Prostate gland (tissue), 2 donors: ENCODE results near the gene PYGO1. TPM values are rescaled to one million over a fixed set of nuclear protein-coding genes. Genes with fewer than 3 reads are reported as not detected.

Experiments used
- DNase-seq: peaks from one replicate; pipeline ENCODE4 v3.0.0-alpha.2; 2019; ENCODE audit warnings: low spot score
- H3K27ac ChIP-seq, 2 donors: fragments of 200-600 bp; sonication (generic); 2 replicates each; pipeline ENCODE4 v1.5.1; 2017 to 2019
- H3K27me3 ChIP-seq: fragments of 200-600 bp; sonication (generic); replicated peaks from 2 replicates; pipeline ENCODE4 v1.5.1; 2019; ENCODE audit not compliant: insufficient read depth
- H3K36me3 ChIP-seq, 2 donors: fragments of 200-600 bp; sonication (generic); 1 replicate in 1 of 2; 2 replicates in 1 of 2; pipeline versions ENCODE4 v1.5.1 to v1.8.1; 2017 to 2019
- H3K4me1 ChIP-seq: fragments of 200-600 bp; sonication (generic); replicated peaks from 2 replicates; pipeline ENCODE4 v1.5.1; 2019
- H3K4me3 ChIP-seq, 2 donors: fragments of 200-600 bp; sonication (generic); 2 replicates each; pipeline ENCODE4 v1.5.1; 2017 to 2019
- H3K9me3 ChIP-seq: fragments of 200-600 bp; sonication (generic); 2 replicates; pipeline ENCODE4 v1.5.1; 2017
- CTCF ChIP-seq, 4 experiments: fragments of 200-600 bp in 2 of 4; fragments of 450-650 bp in 2 of 4; sonication (generic) in 2 of 4; IDR thresholded peaks; 1 replicate in 3 of 4; 2 replicates in 1 of 4; pipeline ENCODE4 v1.5.1; 2016 to 2019; ENCODE audit warnings: antibody characterized with exemption in 4 of 4, mild to moderate bottlenecking in 2 of 4, moderate library complexity in 2 of 4
- POLR2A ChIP-seq: fragments of 450-650 bp; IDR thresholded peaks from one replicate; pipeline ENCODE4 v1.6.1; 2016; ENCODE audit warnings: antibody characterized with exemption, mild to moderate bottlenecking
- POLR2AphosphoS5 ChIP-seq: sonication (generic); formaldehyde crosslinking; IDR thresholded peaks from one replicate; pipeline ENCODE4 v1.6.1; 2017; ENCODE audit warnings: antibody characterized with exemption
- WGBS: methylation state at CpG from one replicate; pipeline ENCODE4 v1.1.5; 2018; 5-methylcytosine and 5-hydroxymethylcytosine counted together
- intact Hi-C: fragments of 100-400 bp; cut with DNase I; formaldehyde crosslinking; loops from one replicate; pipeline ENCODE4 v1.14.2; 2022
- total RNA-seq, 2 donors: library from RNA; depleted of rRNA; stranded (reverse); fragments of >200 nt; gene quantifications; one replicate each; pipeline ENCODE4 v1.1.0, GENCODE V29; 2016

PYGO1 gene
- total RNA-seq, 2 donors from 2014 or later: 7.2 to 12.3 TPM

GRCh38 chr15:55574096-55574495 is 14.0 kb downstream of the PYGO1 start:
- DNase-seq: no peak
- intact Hi-C loops: no loop called here
- TF ChIP-seq POLR2AphosphoS5 (no peak), POLR2A (no peak), CTCF (IDR thresholded peaks at IDR 0.05) (no peak)
- no peak overlapping the region for H3K27ac ChIP-seq
- no peaks in the 10 kb centered on the region for H3K9me3 ChIP-seq
- no peaks in the 10 kb centered on the region for H3K36me3 ChIP-seq
- no peaks in the 10 kb centered on the region for H3K27me3 ChIP-seq
- H3K4me3 ChIP-seq: no peak overlapping the region
- WGBS: 91% methylated on average over 2 of the region's 2 CpGs
- H3K4me1 ChIP-seq: no peaks in the 10 kb centered on the region

- intact Hi-C loops: no loop called here
- H3K4me3 ChIP-seq: no peak overlapping the region
- H3K4me1 ChIP-seq: no peaks in the 10 kb centered on the region
- DNase-seq: no peak
- H3K27me3 ChIP-seq: no peaks in the 10 kb centered on the region
- H3K36me3 ChIP-seq: no peaks in the 10 kb centered on the region
- TF ChIP-seq POLR2A: no peak
- no peak for TF ChIP-seq CTCF (IDR thresholded peaks at IDR 0.05)
- TF ChIP-seq POLR2AphosphoS5: no peak
- H3K27ac ChIP-seq: no peak overlapping the region
- no peaks in the 10 kb centered on the region for H3K9me3 ChIP-seq
Observed at GRCh38 chr15:55573224-55573623, 14.9 kb downstream of the PYGO1 start.

GRCh38 chr15:55564347-55565145 is 23.6 kb downstream of the PYGO1 start:
- no peak for DNase-seq
- TF ChIP-seq POLR2A (no peak), POLR2AphosphoS5 (no peak), CTCF (IDR thresholded peaks at IDR 0.05) (no peak)
- no peak overlapping the region for H3K4me3 ChIP-seq
- H3K27me3 ChIP-seq: no peaks in the 10 kb centered on the region
- intact Hi-C loops: no loop called here
- WGBS: 98% methylated on average over 2 of the region's 2 CpGs
- H3K36me3 ChIP-seq: no peaks in the 10 kb centered on the region
- no peaks in the 10 kb centered on the region for H3K4me1 ChIP-seq
- no peak overlapping the region for H3K27ac ChIP-seq
- no peaks in the 10 kb centered on the region for H3K9me3 ChIP-seq

GRCh38 chr15:55562601-55563000 is 25.5 kb downstream of the PYGO1 start:
- Histone ChIP-seq H3K36me3 (no peaks in the 10 kb centered on the region), H3K9me3 (no peaks in the 10 kb centered on the region), H3K27me3 (no peaks in the 10 kb centered on the region), H3K4me1 (no peaks in the 10 kb centered on the region), H3K4me3 (no peak overlapping the region), H3K27ac (no peak overlapping the region)
- no peak for TF ChIP-seq POLR2AphosphoS5
- TF ChIP-seq POLR2A: no peak
- TF ChIP-seq CTCF (IDR thresholded peaks at IDR 0.05): no peak
- intact Hi-C loops: no loop called here
- no peak for DNase-seq
- WGBS: 64% methylated on average over 3 of the region's 3 CpGs

GRCh38 chr15:55555089-55555488 is 33.1 kb downstream of the PYGO1 start:
- no peak for TF ChIP-seq POLR2A
- TF ChIP-seq POLR2AphosphoS5: no peak
- no peak for TF ChIP-seq CTCF (IDR thresholded peaks at IDR 0.05)
- H3K27me3 ChIP-seq: no peaks in the 10 kb centered on the region
- no peak overlapping the region for H3K27ac ChIP-seq
- no peaks in the 10 kb centered on the region for H3K36me3 ChIP-seq
- H3K9me3 ChIP-seq: no peaks in the 10 kb centered on the region
- H3K4me1 ChIP-seq: no peaks in the 10 kb centered on the region
- intact Hi-C loops: no loop called here
- no peak overlapping the region for H3K4me3 ChIP-seq
- DNase-seq: no peak
- WGBS: 90% methylated on average over 4 of the region's 4 CpGs
